HG02588 (cell line): ENCODE measurements around the gene GABARAP.

Experiments used
- ATAC-seq: cut with Tn5 transposase; IDR thresholded peaks from one replicate; pipeline ENCODE4 v1.9.1; 2021; ENCODE audit warnings: mild to moderate bottlenecking, moderate library complexity; ENCODE audit not compliant: unreplicated experiment

The GABARAP gene

GRCh38 chr17:7208754-7209460 is 33.3 kb downstream of the GABARAP start:
- no peak for ATAC-seq

DNA sequence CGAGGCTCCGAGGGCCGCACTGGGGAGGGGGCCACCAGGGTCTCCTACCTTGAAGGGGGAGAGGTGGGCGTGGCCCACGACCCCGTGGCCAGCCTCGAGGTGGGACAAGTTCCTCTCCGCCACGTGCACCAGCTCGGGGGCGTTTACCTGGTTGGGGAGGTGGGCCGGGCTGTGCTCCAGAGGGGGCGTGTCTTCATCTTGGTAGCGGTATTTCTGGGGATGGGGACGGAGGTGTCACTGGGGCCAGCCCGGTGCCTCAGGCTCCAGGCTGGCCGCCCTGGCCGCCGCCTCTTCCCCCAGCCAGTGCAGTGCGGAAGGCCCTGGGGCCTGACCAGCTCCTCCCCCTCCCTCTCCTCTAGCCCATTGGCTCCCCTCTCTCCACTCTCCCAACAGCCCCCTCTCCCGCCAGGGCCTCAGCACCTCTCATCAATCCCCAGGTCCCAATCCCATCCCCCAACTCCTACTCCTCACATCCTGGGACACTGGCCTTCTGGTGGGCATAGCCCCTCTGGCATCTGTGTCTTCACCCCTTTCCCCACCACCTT is 34.1 kb downstream of the GABARAP start:
- ATAC-seq: no peak

- ATAC-seq: no peak
Measured at GRCh38 chr17:7207120-7208001, 34.9 kb downstream of the GABARAP start.

GRCh38 chr17:7205561-7205960 is 36.7 kb downstream of the GABARAP start:
- no peak for ATAC-seq

- peak; percentile 77 for ATAC-seq
Measured at GRCh38 chr17:7204828-7205461, 37.3 kb downstream of the GABARAP start.

- no peak for ATAC-seq
Measured at GRCh38 chr17:7204336-7204735, 37.9 kb downstream of the GABARAP start.

DNA sequence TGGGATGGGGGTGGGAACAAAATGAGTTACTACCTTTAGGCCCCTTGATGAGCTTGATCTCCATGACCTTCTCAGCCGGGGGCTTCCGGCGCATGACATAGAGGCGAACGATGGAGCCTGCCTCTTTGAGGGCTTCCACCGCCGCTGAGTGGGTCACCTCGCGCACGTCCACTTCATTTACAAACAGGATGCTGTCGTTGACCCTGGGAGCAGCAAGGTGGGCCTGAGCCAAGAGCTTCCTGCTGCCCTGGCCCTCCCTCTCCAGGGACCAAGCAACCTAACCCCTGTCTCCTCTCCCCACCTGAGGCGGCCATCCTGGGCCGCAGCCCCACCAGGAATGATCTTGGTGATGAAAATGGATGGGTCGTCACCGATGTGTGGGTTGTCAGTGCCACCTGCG is 38.9 kb downstream of the GABARAP start:
- ATAC-seq: no peak

GRCh38 chr17:7196651-7197401 is 45.4 kb downstream of the GABARAP start:
- ATAC-seq: no peak

DNA sequence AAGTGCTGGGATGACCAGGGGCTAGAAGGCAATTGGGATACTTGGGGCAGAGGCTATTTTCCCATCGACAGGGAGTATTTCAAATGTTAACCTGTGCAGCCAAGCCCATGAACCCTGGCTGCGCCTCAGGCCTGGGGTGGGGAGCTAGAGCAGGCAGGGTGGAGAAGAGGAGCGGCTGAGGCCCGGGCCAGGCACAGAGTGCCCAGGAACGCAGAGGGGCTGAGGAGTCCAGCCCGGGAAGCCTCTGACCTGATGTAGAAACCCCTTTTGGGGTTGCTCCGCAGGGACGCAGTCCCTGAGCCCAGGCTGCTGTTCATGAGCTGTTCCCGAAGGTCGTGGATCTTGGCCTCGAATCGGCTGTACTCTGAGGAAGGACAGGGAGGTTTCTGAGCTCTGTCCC is 46.3 kb downstream of the GABARAP start:
- ATAC-seq: no peak

DNA sequence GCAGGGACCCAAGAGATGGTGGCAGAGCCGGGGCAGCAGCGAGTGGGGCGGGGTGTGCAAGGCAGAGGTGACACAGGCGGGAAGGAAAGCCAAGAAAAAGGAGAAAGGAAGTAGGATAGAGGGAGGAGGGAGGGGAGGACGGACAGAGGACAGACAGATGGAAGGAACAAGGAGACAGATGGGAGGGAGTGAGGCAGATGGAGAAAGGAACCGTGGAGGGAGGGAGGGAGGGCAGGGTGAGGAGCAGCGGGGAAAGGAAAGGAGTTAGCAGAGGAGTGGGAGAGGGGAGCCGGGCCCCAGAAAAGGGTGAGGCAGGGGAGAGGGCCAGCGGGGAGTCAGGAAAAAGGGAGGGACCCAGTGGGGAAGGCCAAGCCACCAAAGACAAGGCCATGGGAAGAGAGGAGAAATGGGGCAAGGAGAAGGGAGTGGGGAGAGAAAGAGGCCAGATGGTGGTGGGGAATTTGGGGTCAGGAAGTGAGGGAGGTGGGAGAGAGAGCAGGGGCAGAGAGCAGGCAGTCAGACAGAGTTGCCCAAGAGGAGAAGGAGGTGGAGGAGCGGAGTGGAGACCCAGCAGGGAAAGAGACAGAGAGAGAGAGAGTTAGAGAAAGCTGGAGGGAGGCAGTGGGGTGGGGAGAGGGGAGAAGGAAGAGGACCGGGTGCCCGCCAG is 49.8 kb downstream of the GABARAP start:
- ATAC-seq: no peak

DNA sequence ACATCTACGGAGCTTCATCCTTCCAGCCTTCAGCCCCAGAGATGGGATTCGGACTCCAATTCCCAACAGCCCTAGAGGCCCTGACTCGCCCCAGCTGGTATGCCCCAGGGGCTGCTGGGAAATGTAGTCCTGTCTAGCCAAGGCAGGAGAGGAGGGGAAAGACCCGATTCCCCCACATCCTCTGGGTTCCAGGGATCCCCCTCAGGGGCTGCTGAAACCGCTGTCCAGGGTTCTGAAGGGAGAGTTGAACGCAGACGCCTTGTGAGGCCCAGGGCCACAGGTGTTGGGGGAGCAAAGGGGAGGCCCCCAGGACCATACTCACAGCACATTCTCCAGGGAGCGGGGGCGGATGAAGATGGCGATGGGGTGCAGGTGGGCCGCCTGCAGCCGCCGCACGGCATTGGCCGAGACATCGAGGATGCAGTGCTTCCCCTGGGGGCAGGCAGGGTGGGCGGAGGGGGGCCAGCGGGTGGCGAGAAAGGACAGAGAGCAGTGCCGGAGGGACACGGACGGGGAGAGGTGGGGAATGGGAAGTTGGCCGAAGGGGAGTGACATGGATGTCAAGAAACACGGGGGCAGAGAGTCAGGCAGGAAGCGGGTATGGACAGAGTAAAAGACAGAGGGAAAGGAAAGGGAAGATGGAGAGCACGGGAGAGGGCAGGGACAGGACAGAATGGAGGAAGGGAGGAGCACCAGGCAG is 50.5 kb downstream of the GABARAP start:
- ATAC-seq: no peak

GRCh38 chr17:7191069-7191468 is 51.2 kb downstream of the GABARAP start:
- no peak for ATAC-seq

DNA sequence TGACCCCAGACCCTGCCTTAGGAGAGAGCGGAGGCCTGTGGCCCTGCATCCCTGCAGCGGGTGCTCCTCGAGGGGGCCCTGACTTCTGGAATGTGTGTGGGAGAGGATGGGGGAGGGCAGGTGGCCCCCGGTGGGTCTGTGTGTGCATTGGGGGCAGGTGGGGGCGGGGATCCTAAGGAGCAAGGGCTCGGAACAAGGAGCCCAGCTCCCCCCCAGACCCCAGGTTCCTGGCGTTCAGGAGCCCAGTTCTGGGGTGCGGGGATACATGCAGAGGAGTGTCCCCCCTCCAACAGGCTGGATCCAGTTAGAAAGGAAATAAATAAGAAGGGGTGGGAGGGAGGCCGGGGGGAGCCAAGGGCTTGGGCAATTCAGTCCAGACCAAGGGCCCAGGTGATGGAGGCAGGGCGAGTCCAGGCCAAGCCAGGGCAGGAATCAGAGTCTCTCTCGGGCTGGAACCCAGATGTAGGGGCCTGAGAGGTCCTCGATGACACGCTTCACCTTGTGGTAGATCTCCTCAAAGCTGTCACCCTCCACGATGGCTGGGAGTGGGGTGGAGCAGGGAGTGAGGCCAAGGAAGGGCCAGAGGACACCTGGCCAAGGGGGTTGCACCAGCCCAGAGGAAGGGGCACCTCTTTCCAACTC is 51.9 kb downstream of the GABARAP start:
- ATAC-seq: no peak
